GM19240 (cell line): ENCODE measurements around the gene CIDEA.
A peak's percentile ranks its signal among the peaks of the same experiment; 100 is the strongest.

ENCODE experiments used
- DNase-seq: peaks from one replicate; pipeline ENCODE4 v3.0.0; 2011; ENCODE audit warnings: low spot score; ENCODE audit not compliant: insufficient read length

Gene CIDEA

GRCh38 chr18:12271376-12272235, 17.4 kb downstream of the CIDEA start:
- peak; percentile 75 for DNase-seq

- DNase-seq, result no peak
These were observed 20.6 kb downstream of the CIDEA start for GRCh38 chr18:12274793-12275192.

DNA sequence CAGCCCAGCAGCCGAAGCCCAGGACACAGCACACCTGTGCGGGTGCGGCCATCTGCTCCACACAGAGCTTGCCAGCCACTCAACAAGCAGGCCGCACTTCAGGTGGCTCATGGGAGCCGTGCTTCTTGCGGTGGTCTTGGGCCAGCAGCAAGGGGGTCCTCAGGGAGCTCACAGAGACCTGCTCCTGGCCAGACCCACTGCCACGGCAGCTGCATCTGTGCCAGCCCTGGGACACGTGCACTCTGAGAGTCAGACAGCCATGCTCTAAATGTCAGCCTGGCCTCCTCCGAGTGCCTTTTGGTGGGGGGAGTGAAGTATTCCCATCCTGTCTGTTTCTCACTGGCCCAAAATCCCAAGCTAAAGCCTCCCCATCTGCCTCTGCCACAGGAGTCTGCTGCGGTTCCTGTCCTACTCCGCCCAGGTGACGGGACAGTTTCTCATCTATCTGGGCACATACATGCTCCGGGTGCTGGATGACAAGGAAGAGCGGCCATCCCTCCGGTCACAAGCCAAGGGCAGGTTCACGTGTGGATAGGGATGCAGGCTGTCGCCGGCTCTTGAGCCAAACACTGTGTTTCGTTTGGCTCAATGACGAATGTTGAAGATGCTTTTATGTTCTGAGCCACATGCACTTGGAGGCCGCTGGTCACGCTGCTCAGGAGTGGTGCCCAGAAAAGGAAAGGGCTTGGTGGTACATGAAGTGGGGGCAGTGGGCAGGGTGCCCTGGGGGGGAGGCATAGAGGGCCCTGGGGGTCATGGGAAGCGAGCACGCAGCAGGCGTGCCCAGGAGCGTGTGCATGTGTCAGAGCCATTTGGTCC, 22.8 kb downstream of the CIDEA start:
- no peak for DNase-seq

GRCh38 chr18:12278215-12278671, 24.1 kb downstream of the CIDEA start:
- DNase-seq, result no peak

GRCh38 chr18:12278741-12279682, 24.9 kb downstream of the CIDEA start:
- no peak for DNase-seq

GRCh38 chr18:12279781-12280531, 25.8 kb downstream of the CIDEA start:
- no peak for DNase-seq

- no peak for DNase-seq
These were observed 27.7 kb downstream of the CIDEA start for GRCh38 chr18:12281861-12282260.

DNA sequence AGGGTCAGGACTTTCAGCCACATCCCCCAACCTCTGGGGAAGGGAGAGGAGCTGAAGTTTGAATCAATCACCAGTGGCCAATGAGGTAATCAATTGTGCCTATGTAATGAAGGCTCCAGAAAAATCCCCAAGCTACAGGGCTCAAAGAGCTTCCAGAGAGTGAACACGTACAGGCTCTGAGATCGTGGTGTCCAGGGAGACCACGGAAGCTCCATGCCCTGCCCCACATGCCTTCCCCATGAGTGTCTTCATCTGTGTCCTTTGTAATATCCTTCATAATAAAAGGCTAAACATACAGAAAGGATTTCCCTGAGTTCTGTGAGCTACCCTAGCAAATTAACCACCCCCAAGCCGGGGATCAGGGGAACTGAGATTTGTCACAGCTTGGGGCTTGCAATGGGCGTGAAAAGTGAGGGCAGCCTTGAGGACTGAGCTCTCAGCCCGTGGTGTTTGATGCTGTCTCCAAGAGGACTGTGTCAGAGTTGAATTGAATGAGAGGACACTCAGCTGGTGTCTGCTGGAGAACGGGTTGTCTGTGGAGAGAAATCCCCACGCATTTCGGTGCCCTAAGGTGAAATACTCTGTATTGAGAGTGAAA, 28.4 kb downstream of the CIDEA start:
- DNase-seq, result no peak

DNA sequence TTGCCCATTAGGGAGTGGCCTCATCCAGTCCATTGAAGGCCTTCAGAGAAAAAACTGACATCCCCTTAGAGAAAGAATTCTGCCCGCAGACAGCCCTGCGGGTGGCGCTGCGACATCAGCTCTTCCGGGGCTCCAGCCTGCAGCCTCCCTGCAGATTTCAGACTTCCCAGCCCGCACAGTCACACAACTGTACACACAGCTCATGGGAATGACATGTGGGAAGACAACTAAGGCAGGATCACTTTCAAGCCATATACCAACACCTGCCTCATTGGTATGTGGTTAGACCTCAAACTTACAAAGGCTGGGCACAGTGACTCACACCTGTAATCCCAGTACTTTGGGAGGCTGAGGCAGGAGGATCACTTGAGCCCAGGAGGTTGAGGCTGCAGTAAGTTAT, 29.1 kb downstream of the CIDEA start:
- DNase-seq, result no peak

GRCh38 chr18:12283666-12284065, 29.5 kb downstream of the CIDEA start:
- no peak for DNase-seq

DNA sequence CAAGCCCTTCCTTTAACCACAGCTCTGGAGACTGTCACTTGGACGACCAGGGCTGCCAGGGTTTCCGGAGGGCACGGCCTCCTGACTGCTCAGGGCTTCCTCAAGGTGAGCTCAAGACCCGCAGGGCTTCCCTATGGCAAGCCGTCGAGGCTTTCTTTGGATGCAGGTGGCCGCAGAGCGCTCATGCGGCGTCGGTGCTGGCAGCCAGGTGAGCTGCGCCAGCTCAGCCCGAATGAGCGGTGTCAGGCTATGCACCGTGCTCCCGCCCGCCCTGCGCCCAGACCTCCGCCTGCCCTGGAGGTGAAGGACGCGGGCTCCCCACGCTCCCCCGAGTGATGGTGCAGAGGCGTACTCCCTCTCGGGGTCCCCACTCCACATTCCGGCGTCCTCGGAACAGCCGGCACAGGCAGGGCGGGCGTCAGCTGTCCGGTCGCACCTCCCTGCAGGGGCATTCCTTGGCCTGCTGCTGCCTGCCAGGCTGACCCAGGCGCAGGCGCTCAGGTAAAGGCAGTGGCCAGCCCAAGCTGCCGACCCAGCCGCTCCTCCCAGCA, 33.0 kb downstream of the CIDEA start:
- no peak for DNase-seq

GRCh38 chr18:12287684-12288402, 33.7 kb downstream of the CIDEA start:
- no peak for DNase-seq

- DNase-seq, result no peak
These were observed 34.2 kb downstream of the CIDEA start for GRCh38 chr18:12288403-12288755.

DNA sequence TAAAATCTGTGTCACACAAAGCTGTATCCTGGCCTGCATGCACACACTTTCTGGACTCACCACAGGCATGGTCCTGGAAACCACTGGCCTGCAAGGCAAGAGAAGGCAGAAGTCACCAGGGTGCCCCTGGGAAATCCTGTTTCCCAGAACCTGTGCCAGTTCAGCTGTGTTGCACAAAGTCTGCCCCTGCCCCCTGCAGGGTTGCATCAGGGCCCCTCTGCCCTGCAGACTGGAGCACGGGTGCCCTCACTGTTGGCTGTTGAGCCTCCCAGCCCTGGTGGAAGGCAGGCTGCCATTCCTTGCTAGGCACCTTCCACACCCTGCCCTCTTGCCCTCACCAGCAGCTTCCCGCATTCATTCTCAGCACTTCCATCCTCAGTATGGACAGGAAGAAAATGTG, 35.9 kb downstream of the CIDEA start:
- DNase-seq, result no peak

GRCh38 chr18:12291161-12291560, 37.0 kb downstream of the CIDEA start:
- DNase-seq, result no peak

- no peak for DNase-seq
These were observed 37.5 kb downstream of the CIDEA start for GRCh38 chr18:12291690-12292089.

DNA sequence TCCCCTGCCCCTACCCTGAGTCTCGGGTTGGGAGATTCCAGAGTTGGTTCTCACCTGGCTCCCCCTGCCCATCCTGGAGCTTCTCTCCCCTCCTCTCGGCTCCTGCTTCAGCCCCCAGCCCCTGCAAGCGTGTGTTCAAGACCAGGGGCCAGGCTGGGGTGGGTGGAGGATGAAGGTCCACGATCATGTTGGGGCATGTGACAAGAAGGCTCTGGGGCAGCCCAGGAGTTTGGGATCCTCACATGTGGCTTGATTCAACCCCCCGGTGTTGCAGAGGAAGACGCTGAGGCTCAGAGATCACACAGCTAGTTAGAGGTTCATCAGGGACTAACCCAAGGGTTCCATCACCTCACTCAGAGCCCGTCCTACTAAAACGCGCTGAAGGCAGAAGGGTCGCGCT, 39.7 kb downstream of the CIDEA start:
- DNase-seq, result no peak

DNA sequence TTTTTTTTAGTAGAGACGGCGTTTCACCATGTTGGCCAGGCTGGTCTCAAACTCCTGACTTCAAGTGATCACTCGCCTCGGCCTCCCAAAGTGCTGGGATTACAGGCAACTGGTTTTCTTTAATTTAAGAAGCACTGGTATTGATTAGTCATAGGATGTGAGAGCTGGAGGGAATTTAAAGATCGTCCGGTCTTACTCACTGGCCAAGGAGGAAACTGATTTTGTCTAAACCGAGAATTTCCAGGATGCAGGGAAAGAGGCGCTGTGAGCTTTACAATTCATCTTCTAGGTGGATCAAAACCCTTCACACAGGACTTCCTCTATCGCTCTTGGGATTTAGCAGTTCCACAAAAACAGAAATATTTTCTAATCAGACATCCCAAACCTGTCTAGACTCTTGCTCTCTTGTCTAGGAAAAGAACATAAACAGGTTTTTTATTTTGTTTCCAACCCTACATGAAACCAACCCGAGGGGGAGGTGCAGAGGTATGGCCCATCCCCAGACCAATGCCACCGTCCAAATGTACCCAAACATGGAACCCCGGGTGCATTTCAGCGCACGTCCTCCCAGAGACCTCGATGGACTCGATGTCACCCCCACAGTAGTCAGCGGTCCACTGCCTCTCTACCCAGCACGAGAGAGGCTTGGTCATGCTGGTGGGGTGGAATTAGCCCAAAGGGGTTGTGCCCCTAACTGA, 41.4 kb downstream of the CIDEA start:
- DNase-seq, result no peak

DNA sequence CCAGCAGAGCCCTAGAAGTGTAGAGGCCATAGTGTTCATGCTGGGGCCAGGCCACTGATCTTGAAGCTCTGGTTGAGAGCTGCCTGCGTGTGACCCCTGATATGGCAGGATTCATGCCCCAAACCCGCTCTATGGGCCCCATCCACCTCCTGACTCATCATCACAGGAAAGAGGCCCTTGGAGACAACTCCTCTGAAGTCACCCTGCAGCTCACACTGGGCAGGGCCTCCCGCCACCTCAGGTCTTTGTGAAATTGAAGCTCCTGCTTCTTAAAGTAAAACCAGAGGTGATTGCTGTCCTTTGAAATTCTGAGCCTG, 41.9 kb downstream of the CIDEA start:
- no peak for DNase-seq
